Activated CD8-positive, alpha-beta memory T cell treated with anti-CD3 and anti-CD28 coated beads for 24 hours (primary cell): Measurements from ENCODE around the gene NBPF3.
"Not testable (repeated sequence)": the region's sequence is repeated elsewhere in the genome, so short reads cannot be mapped to it uniquely, and the experiment has no call there.

Experiments
- DNase-seq: peaks from one replicate; pipeline ENCODE4 v3.0.0-alpha.2; 2020

The NBPF3 gene

GRCh38 chr1:21439721-21440629, at the start of gene NBPF3:
TSS of gene NBPF3 (plus strand) at chr1:21440137. CDS start at chr1:21445087, 4,950 bp downstream.
- peak; percentile 93 for DNase-seq

- DNase-seq, result no peak
Observed at GRCh38 chr1:21391497-21391896, 48.4 kb upstream of the NBPF3 start.

GRCh38 chr1:21392587-21393263, 47.2 kb upstream of the NBPF3 start:
- DNase-seq, result no peak

- DNase-seq, result no peak
Observed at GRCh38 chr1:21396516-21396915, 43.4 kb upstream of the NBPF3 start.

GRCh38 chr1:21397813-21398188, 42.1 kb upstream of the NBPF3 start:
- peak; percentile 63 for DNase-seq

- not testable (repeated sequence) for DNase-seq
Observed at GRCh38 chr1:21401726-21402346, 38.1 kb upstream of the NBPF3 start.

GRCh38 chr1:21406659-21407058, 33.3 kb upstream of the NBPF3 start:
- DNase-seq, result no peak

- not testable (repeated sequence) for DNase-seq
Observed at GRCh38 chr1:21409897-21410296, 30.0 kb upstream of the NBPF3 start.

GRCh38 chr1:21414015-21414414, 25.9 kb upstream of the NBPF3 start:
- DNase-seq, result no peak

GRCh38 chr1:21420378-21420777, 19.6 kb upstream of the NBPF3 start:
- not testable (repeated sequence) for DNase-seq

- not testable (repeated sequence) for DNase-seq
Observed at GRCh38 chr1:21421307-21421706, 18.6 kb upstream of the NBPF3 start.

- not testable (repeated sequence) for DNase-seq
Observed at GRCh38 chr1:21427798-21428480, 12.0 kb upstream of the NBPF3 start.

GRCh38 chr1:21428481-21429073, 11.4 kb upstream of the NBPF3 start:
- DNase-seq, result not testable (repeated sequence)

GRCh38 chr1:21429210-21429609, 10.7 kb upstream of the NBPF3 start:
- DNase-seq, result not testable (repeated sequence)

- DNase-seq, result not testable (repeated sequence)
Observed at GRCh38 chr1:21430875-21431274, 9.1 kb upstream of the NBPF3 start.

- DNase-seq, result no peak
Observed at GRCh38 chr1:21434394-21434793, 5.5 kb upstream of the NBPF3 start.

GRCh38 chr1:21435646-21436487, 4.1 kb upstream of the NBPF3 start:
- no peak for DNase-seq

GRCh38 chr1:21436488-21437340, 3.2 kb upstream of the NBPF3 start:
- DNase-seq, result no peak

GRCh38 chr1:21437341-21437640, 2.6 kb upstream of the NBPF3 start:
- no peak for DNase-seq

GRCh38 chr1:21438646-21439312, 1.2 kb upstream of the NBPF3 start:
- DNase-seq, result not testable (repeated sequence)
